ENCODE data around the gene SLC6A1. TPM values are rescaled to one million over a fixed set of nuclear protein-coding genes. Genes with fewer than 3 reads are reported as not detected.

Gene SLC6A1
- polyA plus RNA-seq, 1 of the 3 experiments (the other 2 are of a cell fraction), result not detected

DNA sequence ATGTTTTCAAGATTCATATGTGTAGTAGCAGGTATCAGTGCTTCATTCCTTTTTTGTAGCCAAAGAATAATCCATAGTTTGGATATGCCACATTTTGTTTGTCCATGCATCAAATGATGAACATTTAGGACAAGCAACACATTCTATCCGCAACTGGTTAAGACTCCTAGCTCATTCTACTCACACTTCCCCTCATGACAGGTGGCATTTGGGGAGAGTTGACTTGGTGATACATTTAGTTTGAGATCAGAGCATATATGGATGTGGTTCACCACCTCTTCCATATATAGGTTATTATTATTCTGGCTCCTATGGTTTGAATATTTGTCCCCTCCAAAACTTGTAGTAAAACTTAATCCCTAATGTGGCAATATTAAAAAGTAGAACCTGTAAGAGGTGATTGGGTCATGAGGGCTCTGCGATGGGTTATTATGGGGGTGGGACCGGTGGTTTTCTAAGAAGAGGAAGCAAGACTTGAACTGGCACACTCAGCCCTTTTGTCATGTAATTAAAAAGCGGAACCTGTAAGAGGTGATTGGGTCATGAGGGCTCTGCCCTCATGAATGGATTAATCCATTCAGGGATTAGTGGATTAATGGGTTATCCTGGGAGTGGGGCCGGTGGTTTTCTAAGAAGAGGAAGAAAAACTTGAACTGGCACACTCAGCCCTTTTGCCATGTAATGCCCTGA, 86.4 kb downstream of the SLC6A1 start:
- no peak overlapping the region for H3K4me2 ChIP-seq
- ChIA-PET CTCF (no interaction called here), POLR2A (no interaction called here)
- H3K4me1 ChIP-seq (ENCODE audit: control insufficient read depth in 1 of 2, insufficient read depth in 2 of 2, low read depth in 1 of 2, low read length in 1 of 2), result peaks cover 0 to 2% of the 10 kb centered on the region in 2 experiments; a peak in 1 of 4 replicates
- H3K27ac ChIP-seq (ENCODE audit: low read depth in 2 of 2, low read length in 1 of 2), result no peak overlapping the region
- H2AFZ ChIP-seq (ENCODE audit: low read depth), result no peak overlapping the region
- DNase-seq, result no peak
- no peak for TF ChIP-seq RXRA (IDR thresholded peaks at IDR 0.05; ENCODE audit: borderline replicate concordance, low read depth)
- TF ChIP-seq, protein P1, sequence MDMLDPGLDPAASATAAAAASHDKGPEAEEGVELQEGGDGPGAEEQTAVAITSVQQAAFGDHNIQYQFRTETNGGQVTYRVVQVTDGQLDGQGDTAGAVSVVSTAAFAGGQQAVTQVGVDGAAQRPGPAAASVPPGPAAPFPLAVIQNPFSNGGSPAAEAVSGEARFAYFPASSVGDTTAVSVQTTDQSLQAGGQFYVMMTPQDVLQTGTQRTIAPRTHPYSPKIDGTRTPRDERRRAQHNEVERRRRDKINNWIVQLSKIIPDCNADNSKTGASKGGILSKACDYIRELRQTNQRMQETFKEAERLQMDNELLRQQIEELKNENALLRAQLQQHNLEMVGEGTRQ (IDR thresholded peaks at IDR 0.05; ENCODE audit: borderline replicate concordance, low read depth, low read length), result no peak
- no peak for TF ChIP-seq CHD2 (IDR thresholded peaks at IDR 0.05; ENCODE audit: low read length, partially characterized antibody)
- TF ChIP-seq, protein P2, sequence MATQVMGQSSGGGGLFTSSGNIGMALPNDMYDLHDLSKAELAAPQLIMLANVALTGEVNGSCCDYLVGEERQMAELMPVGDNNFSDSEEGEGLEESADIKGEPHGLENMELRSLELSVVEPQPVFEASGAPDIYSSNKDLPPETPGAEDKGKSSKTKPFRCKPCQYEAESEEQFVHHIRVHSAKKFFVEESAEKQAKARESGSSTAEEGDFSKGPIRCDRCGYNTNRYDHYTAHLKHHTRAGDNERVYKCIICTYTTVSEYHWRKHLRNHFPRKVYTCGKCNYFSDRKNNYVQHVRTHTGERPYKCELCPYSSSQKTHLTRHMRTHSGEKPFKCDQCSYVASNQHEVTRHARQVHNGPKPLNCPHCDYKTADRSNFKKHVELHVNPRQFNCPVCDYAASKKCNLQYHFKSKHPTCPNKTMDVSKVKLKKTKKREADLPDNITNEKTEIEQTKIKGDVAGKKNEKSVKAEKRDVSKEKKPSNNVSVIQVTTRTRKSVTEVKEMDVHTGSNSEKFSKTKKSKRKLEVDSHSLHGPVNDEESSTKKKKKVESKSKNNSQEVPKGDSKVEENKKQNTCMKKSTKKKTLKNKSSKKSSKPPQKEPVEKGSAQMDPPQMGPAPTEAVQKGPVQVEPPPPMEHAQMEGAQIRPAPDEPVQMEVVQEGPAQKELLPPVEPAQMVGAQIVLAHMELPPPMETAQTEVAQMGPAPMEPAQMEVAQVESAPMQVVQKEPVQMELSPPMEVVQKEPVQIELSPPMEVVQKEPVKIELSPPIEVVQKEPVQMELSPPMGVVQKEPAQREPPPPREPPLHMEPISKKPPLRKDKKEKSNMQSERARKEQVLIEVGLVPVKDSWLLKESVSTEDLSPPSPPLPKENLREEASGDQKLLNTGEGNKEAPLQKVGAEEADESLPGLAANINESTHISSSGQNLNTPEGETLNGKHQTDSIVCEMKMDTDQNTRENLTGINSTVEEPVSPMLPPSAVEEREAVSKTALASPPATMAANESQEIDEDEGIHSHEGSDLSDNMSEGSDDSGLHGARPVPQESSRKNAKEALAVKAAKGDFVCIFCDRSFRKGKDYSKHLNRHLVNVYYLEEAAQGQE (IDR thresholded peaks at IDR 0.05; ENCODE audit: low read depth, low read length), result no peak
- no peak for TF ChIP-seq MEF2A (IDR thresholded peaks at IDR 0.05; ENCODE audit: borderline replicate concordance, low read depth)
- no peak for TF ChIP-seq EZH2phosphoT487 (IDR thresholded peaks at IDR 0.05; ENCODE audit: borderline replicate concordance, low read depth)
- TF ChIP-seq SMC3 (IDR thresholded peaks at IDR 0.05; ENCODE audit: low read depth, low read length), result no peak
- TF ChIP-seq NRF1 (IDR thresholded peaks at IDR 0.05; ENCODE audit: low read depth, low read length), result no peak
- H3K36me3 ChIP-seq (replicated peaks in 1 of 2; ENCODE audit: control insufficient read depth in 1 of 2, insufficient read depth in 2 of 2, low read length in 1 of 2), result no peaks in the 10 kb centered on the region
- no peaks in the 10 kb centered on the region for H3F3A ChIP-seq (replicated peaks; ENCODE audit: insufficient read depth)
- H3K27me3 ChIP-seq (ENCODE audit: insufficient read depth), result no peaks in the 10 kb centered on the region
- no peak overlapping the region for H3K4me3 ChIP-seq (ENCODE audit: low read depth in 2 of 2, low read length in 1 of 2)
- H4K20me1 ChIP-seq (ENCODE audit: insufficient read depth), result no peaks in the 10 kb centered on the region
- H3K79me2 ChIP-seq (ENCODE audit: insufficient read depth), result no peaks in the 10 kb centered on the region
- no peaks in the 10 kb centered on the region for H3K9me3 ChIP-seq
- H3K9ac ChIP-seq, result no peak overlapping the region
- 89% methylated on average over 5 of the region's 5 CpGs for whole genome bisulfite sequencing (ENCODE audit: low lambda C conversion rate)
- no peaks in the 10 kb centered on the region for H3K9me2 ChIP-seq

DNA sequence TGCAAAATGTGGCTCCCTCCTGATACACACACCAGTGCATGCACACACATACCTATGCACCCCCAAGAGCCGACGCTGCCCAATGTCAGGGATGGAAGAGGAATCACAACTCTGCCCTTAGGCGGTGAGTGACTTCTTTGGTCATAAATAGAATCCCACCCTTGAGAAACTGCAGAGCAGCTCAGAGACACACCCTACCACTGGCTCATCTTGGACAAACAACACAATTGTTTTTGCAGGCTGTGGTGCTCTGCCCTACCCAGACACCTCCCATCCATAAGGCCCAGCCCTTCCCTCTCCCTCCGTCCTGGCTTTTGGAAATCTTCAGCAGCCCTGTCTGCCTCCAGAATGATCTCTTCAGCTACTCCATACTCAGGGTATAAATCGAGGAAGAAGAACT, 87.9 kb downstream of the SLC6A1 start:
- no peaks in the 10 kb centered on the region for H3K79me2 ChIP-seq (ENCODE audit: insufficient read depth)
- H3K4me2 ChIP-seq, result no peak overlapping the region
- no peak overlapping the region for H2AFZ ChIP-seq (ENCODE audit: low read depth)
- TF ChIP-seq RAD21 (IDR thresholded peaks at IDR 0.05; ENCODE audit: low read length) (no peak), MXI1 (IDR thresholded peaks at IDR 0.05; ENCODE audit: low read depth, low read length) (no peak), SMC3 (IDR thresholded peaks at IDR 0.05; ENCODE audit: low read depth, low read length) (no peak), ELF1 (IDR thresholded peaks at IDR 0.05) (no peak), YY1 (IDR thresholded peaks at IDR 0.05; ENCODE audit: low read depth) (no peak)
- H3K9me3 ChIP-seq, result no peaks in the 10 kb centered on the region
- no peak overlapping the region for H3K9ac ChIP-seq
- ChIA-PET POLR2A (no interaction called here), CTCF (no interaction called here)
- H3K36me3 ChIP-seq (replicated peaks in 1 of 2; ENCODE audit: control insufficient read depth in 1 of 2, insufficient read depth in 2 of 2, low read length in 1 of 2), result no peaks in the 10 kb centered on the region
- H3K4me3 ChIP-seq (ENCODE audit: low read depth in 2 of 2, low read length in 1 of 2), result no peak overlapping the region
- no peaks in the 10 kb centered on the region for H3K27me3 ChIP-seq (ENCODE audit: insufficient read depth)
- no peaks in the 10 kb centered on the region for H4K20me1 ChIP-seq (ENCODE audit: insufficient read depth)
- peaks cover 3 to 8% of the 10 kb centered on the region in 2 experiments; a peak in 2 of 4 replicates for H3K4me1 ChIP-seq (ENCODE audit: control insufficient read depth in 1 of 2, insufficient read depth in 2 of 2, low read depth in 1 of 2, low read length in 1 of 2)
- H3K27ac ChIP-seq (ENCODE audit: low read depth in 2 of 2, low read length in 1 of 2), result no peak overlapping the region
- H3F3A ChIP-seq (replicated peaks; ENCODE audit: insufficient read depth), result no peaks in the 10 kb centered on the region
- WGBS (ENCODE audit: low lambda C conversion rate), result 80% methylated on average over 5 of the region's 5 CpGs
- no peaks in the 10 kb centered on the region for H3K9me2 ChIP-seq
- DNase-seq, result no peak
